C4-2B (cell line): ENCODE measurements around the gene CDCA7.

Experiments
- CTCF ChIP-seq: fragments of 450-650 bp; conservative IDR thresholded peaks from 2 replicates; pipeline ENCODE4 v1.5.1; 2017; ENCODE audit warnings: mild to moderate bottlenecking
- ZFX ChIP-seq: fragments of 450-650 bp; IDR thresholded peaks from 2 replicates; pipeline ENCODE4 v1.6.1; 2017

GRCh38 chr2:173390036-173390435, 35.4 kb downstream of the CDCA7 start:
- TF ChIP-seq CTCF (no peak), ZFX (no peak)
